ENCODE measurements around the gene COIL.
A peak's percentile ranks its signal among the peaks of the same experiment; 100 is the strongest.
"Not testable (repeated sequence)": the region's sequence is repeated elsewhere in the genome, so short reads cannot be mapped to it uniquely, and the experiment has no call there.

The COIL gene, protein sequence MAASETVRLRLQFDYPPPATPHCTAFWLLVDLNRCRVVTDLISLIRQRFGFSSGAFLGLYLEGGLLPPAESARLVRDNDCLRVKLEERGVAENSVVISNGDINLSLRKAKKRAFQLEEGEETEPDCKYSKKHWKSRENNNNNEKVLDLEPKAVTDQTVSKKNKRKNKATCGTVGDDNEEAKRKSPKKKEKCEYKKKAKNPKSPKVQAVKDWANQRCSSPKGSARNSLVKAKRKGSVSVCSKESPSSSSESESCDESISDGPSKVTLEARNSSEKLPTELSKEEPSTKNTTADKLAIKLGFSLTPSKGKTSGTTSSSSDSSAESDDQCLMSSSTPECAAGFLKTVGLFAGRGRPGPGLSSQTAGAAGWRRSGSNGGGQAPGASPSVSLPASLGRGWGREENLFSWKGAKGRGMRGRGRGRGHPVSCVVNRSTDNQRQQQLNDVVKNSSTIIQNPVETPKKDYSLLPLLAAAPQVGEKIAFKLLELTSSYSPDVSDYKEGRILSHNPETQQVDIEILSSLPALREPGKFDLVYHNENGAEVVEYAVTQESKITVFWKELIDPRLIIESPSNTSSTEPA

DNA sequence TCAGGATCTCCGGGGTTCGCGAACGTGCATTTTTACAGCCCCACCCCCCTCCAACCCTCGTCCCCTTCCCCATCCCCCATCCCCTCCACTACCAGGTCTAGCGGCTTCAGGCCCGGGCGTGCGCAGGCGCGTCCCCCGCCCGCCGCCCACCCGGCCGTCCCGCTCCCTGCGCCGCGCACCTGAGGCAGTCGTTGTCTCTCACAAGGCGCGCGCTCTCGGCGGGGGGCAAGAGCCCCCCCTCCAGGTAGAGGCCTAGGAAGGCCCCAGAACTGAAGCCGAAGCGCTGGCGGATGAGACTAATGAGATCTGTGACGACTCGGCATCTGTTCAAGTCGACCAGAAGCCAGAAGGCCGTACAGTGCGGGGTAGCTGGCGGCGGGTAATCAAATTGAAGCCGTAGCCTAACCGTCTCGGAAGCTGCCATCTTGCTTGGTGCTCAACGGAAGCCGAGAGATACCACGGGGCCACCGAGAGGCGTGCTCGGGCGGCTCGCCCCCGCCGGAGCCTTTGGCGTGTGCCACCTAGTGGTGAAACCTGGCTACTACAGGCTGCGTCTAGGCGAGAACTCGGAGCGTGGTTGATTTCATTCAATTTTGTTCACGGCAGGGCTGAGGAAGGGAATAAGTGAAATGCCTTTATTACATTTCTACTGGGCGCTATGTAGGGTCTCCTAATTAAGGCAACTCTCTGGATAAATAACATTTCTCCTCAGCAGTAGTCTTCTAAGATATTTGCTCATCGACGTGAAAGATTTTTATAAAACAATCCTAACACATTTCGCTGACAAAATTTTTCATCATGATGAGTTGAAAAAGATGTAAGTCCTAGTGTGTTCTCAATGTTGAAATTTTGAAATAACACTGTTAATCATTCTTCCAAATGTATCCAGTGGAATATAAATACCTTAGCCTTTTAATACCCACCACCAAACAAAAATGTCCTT is at the start of gene COIL:
Gene COIL, minus strand, starts transcription at position 455 of the 943 bp plus-strand sequence. Its CDS starts 31 bp downstream, at position 424.
- DNase-seq (ENCODE audit: low spot score), result peak; percentile 88

DNA sequence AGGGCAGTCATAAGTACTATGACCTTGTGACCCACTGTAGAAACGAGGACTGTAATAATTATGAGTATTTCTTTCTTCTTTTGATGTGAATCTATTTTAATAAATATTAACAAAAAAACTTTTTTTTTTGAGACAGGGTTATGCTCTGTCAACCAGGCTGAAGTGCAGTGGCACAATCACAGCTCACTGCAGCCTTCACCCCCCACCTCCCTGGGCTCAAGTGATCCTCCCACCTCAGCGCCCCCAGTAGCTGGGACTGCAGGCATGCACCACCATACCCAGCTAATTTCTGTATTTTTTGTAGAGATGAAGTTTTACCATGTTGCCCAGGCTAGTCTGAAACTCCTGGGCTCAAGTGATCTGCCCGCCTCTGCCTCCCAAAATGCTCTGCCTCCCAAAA is 49.6 kb upstream of the COIL start:
- DNase-seq (ENCODE audit: low spot score), result no peak

DNA sequence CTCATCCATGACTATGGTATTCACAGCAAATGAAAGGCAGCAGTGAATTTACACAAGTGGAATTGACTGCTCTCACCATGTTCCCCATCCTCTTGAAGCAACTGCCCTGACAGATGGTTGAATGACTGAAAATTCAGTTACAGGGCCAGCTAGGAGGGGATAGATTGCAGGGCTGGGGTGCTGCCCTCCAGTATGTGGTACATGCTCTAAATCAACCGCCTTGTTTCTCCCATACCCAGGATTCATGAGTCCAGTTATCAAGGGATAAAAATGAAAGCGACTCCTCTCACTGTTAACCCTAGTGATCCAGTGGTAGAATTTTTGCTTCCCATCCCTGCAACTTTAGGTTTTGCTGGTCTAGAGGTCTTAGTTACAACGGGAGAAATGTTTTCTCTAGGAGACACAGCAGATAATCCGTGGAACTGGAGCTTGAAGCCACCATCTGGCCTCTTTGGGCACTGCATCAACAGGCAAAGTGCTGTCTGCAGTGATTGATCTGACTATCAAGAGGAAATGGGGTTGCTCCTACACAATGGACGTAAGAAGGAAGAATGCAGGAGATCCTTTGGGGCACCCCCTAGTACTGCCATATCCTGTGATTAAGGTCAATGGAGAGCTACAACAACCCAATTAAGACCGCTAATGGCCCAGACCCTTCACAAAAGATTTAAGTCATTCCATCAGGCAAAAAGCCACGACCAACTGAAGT is 49.0 kb upstream of the COIL start:
- peak; percentile 33 for DNase-seq (ENCODE audit: low spot score)

DNA sequence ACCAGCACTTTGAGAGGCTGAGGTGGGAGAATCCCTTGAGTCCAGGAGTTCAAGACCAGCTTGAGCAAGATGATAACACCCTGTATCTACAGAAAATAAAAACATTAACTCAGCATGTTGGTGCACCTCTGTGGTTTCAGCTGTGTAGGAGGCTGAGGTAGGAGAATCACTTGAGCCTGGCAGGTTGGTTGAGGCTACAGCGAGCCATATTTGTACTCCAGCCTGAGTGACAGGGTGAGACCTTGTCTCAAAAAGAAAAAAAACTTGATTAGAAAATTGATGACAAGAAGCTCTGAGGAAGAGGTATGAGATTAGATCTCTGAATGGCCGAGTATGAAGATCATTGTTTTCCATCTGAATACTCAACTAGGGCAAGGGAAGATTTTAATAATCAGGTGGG is 48.1 kb upstream of the COIL start:
- DNase-seq (ENCODE audit: low spot score), result no peak

DNA sequence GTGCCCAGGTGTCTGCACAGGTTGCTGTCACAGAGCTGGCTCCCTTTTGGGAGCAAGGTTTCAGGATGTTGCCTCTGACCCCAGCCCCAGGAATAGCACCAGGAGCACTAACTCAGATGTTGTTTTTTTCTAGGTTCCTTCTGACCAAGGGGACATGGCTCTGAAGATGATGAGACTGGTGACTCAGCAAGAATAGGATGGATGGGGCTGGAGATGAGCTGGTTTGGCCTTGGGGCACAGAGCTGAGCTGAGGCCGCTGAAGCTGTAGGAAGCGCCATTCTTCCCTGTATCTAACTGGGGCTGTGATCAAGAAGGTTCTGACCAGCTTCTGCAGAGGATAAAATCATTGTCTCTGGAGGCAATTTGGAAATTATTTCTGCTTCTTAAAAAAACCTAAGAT is 45.2 kb upstream of the COIL start:
- DNase-seq (ENCODE audit: low spot score), result no peak

DNA sequence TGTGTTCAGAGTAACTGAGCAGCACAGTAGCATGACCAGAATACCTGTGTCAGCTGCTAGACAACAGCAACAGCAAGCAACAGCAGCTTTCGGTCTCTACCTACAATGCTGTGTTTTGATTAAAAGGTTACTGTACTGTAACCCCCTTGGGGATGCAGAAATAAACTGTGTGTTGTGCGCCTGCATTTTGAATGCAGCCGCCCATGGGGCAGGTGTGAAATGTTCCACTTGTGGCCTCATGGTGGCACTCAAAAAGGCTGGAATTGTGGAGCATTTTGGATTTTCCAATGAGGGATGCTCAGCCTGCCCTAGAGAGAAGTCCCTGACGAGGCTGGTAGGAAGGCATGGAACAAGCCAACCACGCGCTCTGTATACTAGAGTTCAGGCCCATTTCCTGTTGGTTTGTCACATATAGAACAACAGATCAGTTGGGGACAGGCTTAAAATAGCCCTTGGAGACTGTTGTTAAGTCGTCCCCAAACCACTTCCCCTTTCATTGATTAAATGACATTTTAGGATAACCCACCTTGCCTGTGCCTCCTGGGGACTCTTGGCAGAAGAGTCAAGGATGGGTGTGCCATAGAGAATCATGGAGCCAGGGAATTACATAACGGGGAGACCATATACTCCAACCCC is 44.2 kb upstream of the COIL start:
- DNase-seq (ENCODE audit: low spot score), result no peak

DNA sequence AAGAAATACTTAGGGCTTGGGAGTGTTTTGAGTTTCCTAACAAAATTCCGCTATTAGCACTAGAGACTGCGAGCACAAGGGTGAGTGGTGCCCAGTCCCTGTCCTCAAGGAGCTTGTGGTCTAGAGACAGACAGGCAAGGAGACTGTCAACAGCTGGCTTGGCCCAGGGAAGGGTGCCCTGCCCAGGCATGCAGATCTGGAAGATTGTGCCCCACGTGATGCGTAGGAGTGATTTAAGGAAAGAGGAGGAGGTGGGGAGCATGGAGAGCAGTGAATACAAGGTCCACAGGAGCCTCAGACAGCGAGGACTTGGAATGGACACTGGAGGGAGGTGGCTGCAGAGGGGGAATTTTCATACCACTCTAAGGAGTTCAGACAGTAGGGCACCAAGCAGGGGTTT is 42.1 kb upstream of the COIL start:
- DNase-seq (ENCODE audit: low spot score), result no peak

DNA sequence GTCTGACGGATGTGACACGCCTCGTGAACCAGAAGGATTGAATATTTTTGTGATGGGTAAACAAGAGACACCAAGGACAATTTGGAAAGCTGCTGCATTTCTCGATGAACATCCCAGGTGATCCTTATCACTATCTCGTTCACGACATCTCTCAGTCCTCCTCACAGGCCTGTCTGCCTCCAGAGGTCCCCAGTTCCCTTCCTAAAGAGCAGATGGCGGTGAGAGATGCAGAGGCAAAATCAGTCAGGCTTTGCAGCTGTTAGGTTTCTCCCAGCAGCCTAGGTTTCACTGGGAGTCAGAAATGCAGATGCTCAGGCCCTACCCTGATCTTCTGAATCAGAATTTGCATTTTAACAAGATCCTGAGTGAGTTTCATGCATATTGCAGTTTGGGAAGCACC is 40.7 kb upstream of the COIL start:
- no peak for DNase-seq (ENCODE audit: low spot score)

DNA sequence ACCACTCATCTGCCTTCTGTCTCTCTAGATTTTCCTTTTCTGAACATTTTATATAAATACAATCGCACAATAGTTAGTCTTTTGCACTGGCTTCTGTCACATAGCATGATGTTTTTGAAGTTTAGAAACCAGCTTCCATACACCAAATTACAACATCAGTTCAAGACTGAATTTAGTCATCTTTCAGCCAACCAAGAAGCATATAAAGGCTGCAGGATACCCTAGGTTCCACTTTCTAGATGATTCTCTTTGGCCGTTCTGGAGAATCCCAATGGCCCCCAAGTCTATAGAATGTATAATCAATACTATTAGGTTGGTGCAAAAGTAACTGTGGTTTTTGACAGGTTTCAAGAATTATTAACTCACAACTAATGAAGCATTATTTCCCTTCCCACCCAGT is 36.5 kb upstream of the COIL start:
- DNase-seq (ENCODE audit: low spot score), result no peak

DNA sequence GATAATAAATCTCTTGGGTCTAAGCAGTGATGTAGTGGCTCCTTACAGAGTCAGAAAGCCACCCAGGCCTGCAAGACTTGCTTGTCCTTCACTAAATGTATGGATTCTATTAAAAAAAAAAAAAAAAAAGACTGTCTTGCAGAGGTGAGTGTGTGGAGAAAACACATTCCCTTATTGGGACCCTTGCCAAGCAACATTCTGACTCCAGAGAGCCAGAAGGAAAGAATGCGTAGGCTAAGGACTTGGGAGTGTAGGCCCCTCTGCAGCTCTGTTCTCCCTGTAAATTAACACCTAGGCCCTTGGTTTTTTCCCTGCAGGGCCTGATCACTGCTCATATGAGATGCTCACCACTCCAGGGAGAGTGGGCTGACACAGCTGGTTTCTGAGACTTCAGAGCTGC is 34.9 kb upstream of the COIL start:
- no peak for DNase-seq (ENCODE audit: low spot score)

DNA sequence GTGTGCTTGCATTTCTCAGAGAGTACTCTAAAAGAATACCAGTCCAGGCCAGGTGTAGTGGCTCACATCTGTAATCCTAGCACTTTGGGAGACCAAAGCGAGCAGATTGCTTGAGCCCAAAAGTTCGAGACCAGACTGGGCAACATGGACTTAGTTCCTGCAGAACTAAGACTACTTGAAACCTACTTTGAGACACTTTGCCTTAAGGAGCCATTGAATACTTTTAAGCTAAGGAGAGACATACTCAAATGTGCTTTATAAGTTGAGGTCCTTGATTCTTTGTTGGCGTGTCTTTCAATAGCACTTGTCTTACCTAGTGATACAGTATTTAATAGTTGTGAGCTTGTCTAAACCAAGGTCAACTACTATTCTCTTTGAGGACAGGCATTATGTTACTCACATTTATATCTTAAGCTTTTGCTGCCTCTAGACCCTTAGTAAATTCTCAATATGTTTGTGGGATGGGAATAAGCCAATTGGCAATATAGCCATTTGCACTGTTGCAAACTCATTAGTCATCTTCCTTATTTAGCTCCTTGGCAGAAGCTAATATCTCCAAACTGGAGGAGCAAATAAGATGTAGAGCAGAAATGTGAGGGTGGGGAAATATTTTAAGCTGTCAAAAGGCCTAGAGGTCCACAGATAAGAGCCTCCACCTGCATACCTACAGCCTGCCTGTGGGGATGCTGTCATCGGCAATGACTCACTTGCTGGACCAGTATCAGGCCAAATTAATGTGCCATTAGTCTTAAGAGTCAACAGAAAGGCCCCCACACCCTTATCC is 33.4 kb upstream of the COIL start:
- no peak for DNase-seq (ENCODE audit: low spot score)

DNA sequence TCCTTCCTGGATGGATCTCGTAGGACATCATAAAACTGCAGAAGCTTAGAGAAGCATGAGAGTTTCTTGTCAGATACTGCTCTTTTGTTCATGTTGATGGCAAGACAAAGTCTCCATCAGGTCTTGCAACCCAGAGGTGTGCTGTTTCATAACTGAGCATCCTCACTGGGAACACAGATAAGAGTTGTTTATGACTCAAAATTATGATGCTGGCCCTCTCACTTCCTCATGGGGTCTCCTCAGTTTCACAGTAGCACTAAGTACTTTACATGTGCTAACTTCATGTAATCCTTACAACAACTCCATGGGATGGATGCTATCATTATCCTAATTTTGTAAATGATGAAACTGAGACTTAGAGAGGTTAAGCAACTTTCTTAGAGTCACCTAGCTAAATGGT is 31.5 kb upstream of the COIL start:
- DNase-seq (ENCODE audit: low spot score), result no peak

DNA sequence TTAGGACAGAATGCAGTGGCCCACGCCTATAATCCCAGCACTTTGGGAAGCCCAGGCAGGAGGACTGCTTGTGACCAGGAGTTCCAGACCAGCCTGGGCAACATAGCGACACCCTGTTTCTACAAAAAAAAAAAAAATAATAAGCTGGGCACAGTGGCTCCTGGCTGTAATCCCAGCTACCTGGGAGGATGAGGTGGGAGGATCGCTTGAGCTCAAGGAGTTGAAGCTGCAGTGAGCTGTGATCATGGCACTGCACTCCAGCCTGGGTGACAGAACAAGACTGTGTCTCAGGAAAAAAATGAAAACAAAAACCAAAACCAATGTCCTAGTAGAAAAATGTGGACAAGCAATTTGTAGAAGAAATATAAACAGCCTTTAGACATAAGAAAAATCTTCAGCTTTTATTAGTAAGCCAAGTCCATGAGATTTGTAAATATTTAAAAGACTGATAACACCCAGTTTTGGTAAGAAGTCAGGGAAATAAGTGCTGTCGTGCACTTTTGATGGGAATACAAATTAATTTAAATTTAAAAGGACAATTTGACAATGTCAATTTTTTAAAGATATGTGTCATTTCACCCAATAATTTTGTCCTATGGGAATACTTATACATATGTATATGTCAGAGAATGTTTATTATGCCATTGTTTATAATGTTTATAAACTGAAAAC is 28.2 kb upstream of the COIL start:
- no peak for DNase-seq (ENCODE audit: low spot score)

DNA sequence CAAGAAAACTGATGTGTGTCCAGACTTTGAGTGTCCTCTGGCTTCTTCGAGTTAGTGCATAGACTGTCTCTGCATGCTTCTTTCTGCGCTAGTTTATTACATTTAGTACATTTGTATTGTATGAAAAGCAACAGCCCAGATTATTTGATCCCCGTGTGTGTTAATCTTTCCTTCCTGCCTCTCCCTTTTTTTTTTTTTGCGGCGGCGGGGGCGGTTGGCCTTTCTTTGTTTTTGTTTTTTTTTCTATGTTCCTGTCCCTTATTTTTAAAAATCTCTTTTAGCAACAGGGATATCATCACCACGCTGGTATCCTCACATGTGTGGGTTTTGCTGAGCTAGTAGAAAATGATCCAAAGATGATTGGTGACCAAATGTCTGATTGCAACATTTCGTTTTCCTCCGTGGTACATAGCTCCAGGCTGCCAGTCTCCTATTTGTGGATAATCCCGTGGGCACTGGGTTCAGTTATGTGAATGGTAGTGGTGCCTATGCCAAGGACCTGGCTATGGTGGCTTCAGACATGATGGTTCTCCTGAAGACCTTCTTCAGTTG is 26.5 kb upstream of the COIL start:
- no peak for DNase-seq (ENCODE audit: low spot score)

DNA sequence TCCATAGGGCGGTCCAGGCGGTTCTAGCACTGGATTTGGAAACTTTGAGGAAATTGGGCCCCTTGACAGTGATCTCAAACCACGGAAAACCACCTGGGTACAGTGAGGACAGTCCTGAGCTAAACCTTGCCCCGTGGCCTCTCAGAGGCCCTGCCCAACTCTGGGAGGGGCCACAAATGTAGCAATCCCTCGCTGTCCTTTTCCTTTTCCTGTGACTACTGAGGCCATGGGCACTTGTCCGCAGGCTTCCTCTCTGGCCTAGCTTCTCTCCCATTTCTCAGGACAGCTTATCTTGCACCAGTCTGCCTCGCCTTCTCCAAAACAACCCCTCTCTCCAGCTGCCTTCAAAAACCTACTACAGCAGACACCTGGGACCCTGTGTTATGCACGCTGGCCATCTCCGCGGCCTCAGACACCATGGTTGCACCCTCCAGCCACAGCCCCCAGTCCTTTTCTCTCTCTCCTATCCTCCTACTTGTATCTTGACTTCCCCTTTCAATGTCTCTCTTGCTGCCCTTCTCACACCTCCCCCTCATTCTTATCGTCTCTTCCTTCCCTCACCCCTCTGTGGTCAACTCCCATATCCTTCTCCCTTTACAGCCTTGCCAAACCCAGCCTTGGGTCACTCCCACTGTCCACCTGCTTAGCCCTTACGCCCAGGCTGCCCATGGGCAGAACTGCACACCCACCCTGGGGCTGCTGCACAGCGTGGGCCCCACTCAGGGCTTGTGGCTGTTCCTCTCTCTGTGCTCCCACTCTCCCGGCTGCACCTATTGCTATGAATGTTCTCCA is 24.7 kb upstream of the COIL start:
- no peak for DNase-seq (ENCODE audit: low spot score)

DNA sequence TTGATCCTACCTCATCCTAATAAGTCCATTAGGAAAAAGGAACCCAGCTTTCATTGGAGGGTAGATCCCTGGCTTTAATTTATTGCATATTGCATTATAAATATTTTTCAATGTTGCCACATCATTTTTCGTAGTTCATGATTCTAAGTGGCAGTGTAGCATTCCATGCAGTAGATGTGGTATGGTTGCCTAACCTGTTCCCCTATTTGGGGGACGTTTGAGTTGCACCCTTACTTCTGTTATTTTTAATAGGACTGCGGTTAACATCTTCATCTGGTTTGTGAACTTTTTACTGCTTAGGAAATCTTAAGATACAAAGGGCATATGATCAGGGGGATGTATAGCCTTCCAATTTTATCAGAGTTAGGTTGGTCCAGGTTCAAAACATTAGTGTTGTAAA is 22.5 kb upstream of the COIL start:
- no peak for DNase-seq (ENCODE audit: low spot score)

DNA sequence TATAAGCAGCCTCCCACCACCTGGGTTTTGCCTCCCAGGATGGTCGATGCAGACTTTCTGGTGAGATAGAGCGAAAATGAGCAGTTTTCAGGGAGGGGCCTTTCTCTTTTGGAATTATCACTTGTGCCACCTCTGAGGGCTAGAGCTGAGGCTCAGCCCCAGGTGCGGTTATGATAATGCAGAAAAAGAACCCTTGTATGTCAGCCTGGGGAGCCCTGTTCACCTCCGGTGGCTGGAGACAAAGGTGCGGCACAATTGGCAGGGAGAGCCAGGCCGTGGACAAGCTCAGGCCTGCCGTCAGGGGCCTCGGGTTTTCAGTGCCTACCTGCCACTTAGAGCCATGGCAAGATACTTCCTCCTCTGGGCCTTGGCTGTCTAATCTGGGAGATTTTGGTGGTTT is 21.5 kb upstream of the COIL start:
- DNase-seq (ENCODE audit: low spot score), result no peak

DNA sequence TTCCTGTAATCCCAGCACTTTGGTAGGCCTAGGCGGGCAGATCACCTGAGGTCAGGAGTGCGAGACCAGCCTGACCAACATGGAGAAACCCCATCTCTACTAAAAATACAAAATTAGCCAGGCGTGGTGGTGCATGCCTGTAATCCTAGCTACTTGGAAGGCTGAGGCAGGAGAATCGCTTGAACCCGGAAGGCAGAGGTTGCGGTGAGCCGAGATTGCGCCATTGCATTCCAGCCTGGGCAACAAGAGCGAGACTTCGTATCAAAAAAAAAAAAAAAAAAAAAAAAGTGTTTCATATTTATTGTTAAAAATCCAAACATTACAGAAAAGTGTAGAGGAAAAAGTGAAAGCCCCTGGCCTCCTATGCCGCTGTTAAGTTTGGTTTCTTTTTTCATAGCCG is 19.7 kb upstream of the COIL start:
- not testable (repeated sequence) for DNase-seq (ENCODE audit: low spot score)

DNA sequence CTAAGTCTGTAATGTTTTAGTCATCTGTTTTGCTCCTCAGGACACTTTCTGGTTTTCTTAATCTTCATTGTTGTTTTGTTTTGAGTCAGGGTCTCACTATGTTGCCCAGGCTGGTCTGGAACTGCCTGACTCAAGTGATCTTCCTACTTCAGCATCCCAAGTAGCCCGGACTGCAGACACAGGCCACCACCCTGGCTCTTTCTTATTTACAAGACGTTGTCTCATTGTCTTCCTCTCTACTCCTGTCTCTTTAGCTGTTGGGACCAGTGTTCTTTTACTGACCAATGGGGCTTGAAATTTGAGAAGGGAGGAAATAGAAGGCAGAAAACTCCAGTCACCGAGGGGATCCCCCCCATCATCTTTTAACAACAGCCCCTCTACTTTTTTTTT is 18.2 kb upstream of the COIL start:
- no peak for DNase-seq (ENCODE audit: low spot score)
